Adrenal gland (tissue), 12 donors: ENCODE data around the gene CEBPE. TPM values are rescaled to one million over a fixed set of nuclear protein-coding genes. Genes with fewer than 3 reads are reported as not detected.

Source experiments
- DNase-seq, 7 donors: peaks; one replicate each; pipeline ENCODE4 v3.0.0-alpha.2; 2019 to 2020
- H3K27ac ChIP-seq, 5 donors: fragments of 200-600 bp; sonication (generic) in 4 of 5; 1 replicate in 3 of 5; 2 replicates in 2 of 5; pipeline versions ENCODE4 v1.5.1 to v1.8.0; 2016 to 2020; ENCODE audit warnings: mild to moderate bottlenecking in 1 of 5
- H3K27me3 ChIP-seq: fragments of 200-600 bp; 2 replicates; pipeline ENCODE4 v1.8.0; 2021
- H3K36me3 ChIP-seq, 2 donors: fragments of 200-600 bp; replicated peaks in 1 of 2; 1 replicate in 1 of 2; 2 replicates in 1 of 2; pipeline versions ENCODE4 v1.5.1 to v1.8.0; 2018 to 2022
- H3K4me1 ChIP-seq, 2 donors: fragments of 200-600 bp; replicated peaks in 1 of 2; 1 replicate in 1 of 2; 2 replicates in 1 of 2; pipeline versions ENCODE4 v1.5.1 to v1.8.0; 2018 to 2021
- H3K4me3 ChIP-seq, 4 donors: fragments of 200-600 bp; sonication (generic) in 3 of 4; one replicate each; pipeline ENCODE4 v1.5.1; 2016 to 2018
- H3K9me3 ChIP-seq, 3 donors: fragments of 200-600 bp; sonication (generic) in 1 of 3; replicated peaks in 1 of 3; 1 replicate in 2 of 3; 2 replicates in 1 of 3; pipeline versions ENCODE4 v1.5.1 to v1.8.0; 2016 to 2021
- POLR2A ChIP-seq, 2 donors: fragments of 450-650 bp; IDR thresholded peaks; one replicate each; pipeline ENCODE4 v1.6.1; 2017; ENCODE audit warnings: antibody characterized with exemption in 2 of 2, mild to moderate bottlenecking in 2 of 2, moderate library complexity in 1 of 2
- WGBS, 4 donors: extraction: QIAGEN DNeasy Blood & Tissue Kit in 2 of 4; methylation state at CpG; one replicate each; pipeline versions ENCODE4 v1.1.5 to v1.1.7; 2013 to 2017; 5-methylcytosine and 5-hydroxymethylcytosine counted together
- intact Hi-C, 2 donors: fragments of 100-400 bp; cut with DNase I; formaldehyde crosslinking; loops; one replicate each; pipeline versions ENCODE4 v1.14.1 to v1.15.0; 2022 to 2023
- polyA plus RNA-seq, 3 donors: library from polyadenylated mRNA; stranded (reverse); fragments of 200-250 nt in 2 of 3; fragments of 350-450 nt in 1 of 3; fragmentation: Illumina TruSeq in 1 of 3; extraction: RNeasy Lipid Tissue Mini Kit (QIAGEN cat#74804) in 1 of 3; gene quantifications; one replicate each; pipeline ENCODE4 v1.2.3, GENCODE V29; 2013 to 2014
- total RNA-seq, 9 donors: library from RNA; depleted of rRNA in 4 of 9; stranded (reverse); fragments of >200 nt in 4 of 9; fragments of 120-200 nt in 1 of 9; fragmentation: NEBNext Ultra II Directional in 1 of 9; extraction: Animal tissue kit (Norgen Biotek cat#: 25700) in 1 of 9; gene quantifications; one replicate each; pipeline versions ENCODE4 v1.1.0 to v1.2.4, GENCODE V29; 2013 to 2023
- TF ChIP-seq, protein P1 (sequence below), 6 experiments: fragments of 450-650 bp in 4 of 6; fragments of 200-600 bp in 2 of 6; sonication (generic) in 1 of 6; IDR thresholded peaks; 1 replicate in 5 of 6; 2 replicates in 1 of 6; pipeline versions ENCODE4 v1.5.1 to v1.8.0; 2016 to 2021; ENCODE audit warnings: antibody characterized with exemption in 6 of 6, mild to moderate bottlenecking in 2 of 6, moderate library complexity in 1 of 6
- donor health status: healthy with polysubstance abuse.
- donor health status: Bipolar disorder and iron deficiency.
- donor health status: DM: yes; HTN: yes; CAD: no.
- donor health status: DM: no; HTN: no; CAD: no.
- donor health status: DM: no; HTN: no; CAD: no.
- donor health status: DM: yes; HTN: yes; CAD: no.

CEBPE gene
- total and polyA plus RNA-seq, 12 donors = 0.03 to 0.40 (median 0.15) TPM; not detected in 9

- intact Hi-C loops = loop anchor here in 1 of 2 donors (5.0 kb wide), 1 partner anchor 47 kb away; no protein-coding TSS in a partner anchor
- TF ChIP-seq, protein P1, sequence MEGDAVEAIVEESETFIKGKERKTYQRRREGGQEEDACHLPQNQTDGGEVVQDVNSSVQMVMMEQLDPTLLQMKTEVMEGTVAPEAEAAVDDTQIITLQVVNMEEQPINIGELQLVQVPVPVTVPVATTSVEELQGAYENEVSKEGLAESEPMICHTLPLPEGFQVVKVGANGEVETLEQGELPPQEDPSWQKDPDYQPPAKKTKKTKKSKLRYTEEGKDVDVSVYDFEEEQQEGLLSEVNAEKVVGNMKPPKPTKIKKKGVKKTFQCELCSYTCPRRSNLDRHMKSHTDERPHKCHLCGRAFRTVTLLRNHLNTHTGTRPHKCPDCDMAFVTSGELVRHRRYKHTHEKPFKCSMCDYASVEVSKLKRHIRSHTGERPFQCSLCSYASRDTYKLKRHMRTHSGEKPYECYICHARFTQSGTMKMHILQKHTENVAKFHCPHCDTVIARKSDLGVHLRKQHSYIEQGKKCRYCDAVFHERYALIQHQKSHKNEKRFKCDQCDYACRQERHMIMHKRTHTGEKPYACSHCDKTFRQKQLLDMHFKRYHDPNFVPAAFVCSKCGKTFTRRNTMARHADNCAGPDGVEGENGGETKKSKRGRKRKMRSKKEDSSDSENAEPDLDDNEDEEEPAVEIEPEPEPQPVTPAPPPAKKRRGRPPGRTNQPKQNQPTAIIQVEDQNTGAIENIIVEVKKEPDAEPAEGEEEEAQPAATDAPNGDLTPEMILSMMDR (IDR thresholded peaks at IDR 0.05) = no peak
- TF ChIP-seq POLR2A (IDR thresholded peaks at IDR 0.05) = no peak
- no peaks in the 10 kb centered on the region for H3K27me3 ChIP-seq
- H3K9me3 ChIP-seq = no peaks in the 10 kb centered on the region
- 55 to 77% (median 66%) methylated on average over 1 to 5 of the region's 5 CpGs for WGBS, 4 donors
- H3K4me3 ChIP-seq = no peak overlapping the region
- H3K36me3 ChIP-seq = no peaks in the 10 kb centered on the region
- DNase-seq = no peak
- H3K27ac ChIP-seq = no peak overlapping the region
- H3K4me1 ChIP-seq = peaks cover 0 to 7% of the 10 kb centered on the region in 2 donors
Measured at GRCh38 chr14:23114120-23114458, 5.0 kb downstream of the CEBPE start.

DNA sequence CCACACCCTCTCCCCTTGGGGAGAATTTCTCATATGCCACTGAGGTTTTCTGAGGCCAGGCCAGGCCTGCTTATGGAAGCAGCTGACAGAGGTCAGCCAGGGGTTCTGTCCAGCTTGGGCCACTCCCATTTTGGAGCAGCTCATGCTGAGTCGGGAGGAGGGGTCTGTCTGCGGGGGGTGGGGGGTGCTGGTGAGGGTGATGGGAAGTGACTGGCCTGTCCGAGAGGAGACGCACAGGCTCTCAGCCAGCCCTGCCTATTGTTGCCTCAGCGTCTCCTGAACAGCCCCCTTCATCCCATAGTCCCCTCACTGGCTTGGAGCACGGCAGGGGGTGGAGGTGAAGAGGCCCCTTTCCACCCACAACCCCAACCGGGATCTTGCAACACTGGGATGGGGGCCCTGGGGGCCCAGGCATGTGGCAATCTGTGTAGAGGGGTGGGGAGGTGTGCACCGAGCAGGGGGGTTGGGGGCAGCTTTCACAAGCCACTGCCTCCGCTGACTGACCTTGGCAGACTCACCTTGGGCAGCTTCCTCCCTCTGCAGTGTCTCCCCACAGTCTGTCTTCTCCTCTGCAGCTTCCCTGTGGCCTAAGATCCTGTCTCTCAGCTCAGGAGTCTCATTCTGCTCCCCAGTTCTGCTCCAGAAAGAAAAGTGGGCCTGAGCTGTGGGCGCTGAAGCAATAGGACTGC is 5.5 kb downstream of the CEBPE start:
- DNase-seq = peak in 1 of 7 donors; percentile 17
- Histone ChIP-seq H3K36me3 (no peaks in the 10 kb centered on the region), H3K27ac (no peak overlapping the region), H3K9me3 (no peaks in the 10 kb centered on the region), H3K27me3 (no peaks in the 10 kb centered on the region), H3K4me3 (no peak overlapping the region), H3K4me1 (peaks cover 0 to 7% of the 10 kb centered on the region in 2 donors)
- no peak for TF ChIP-seq POLR2A (IDR thresholded peaks at IDR 0.05)
- TF ChIP-seq, protein P1 (IDR thresholded peaks at IDR 0.05) = no peak
- intact Hi-C loops = loop anchor here in 1 of 2 donors (5.0 kb wide), 1 partner anchor 46 kb away; no protein-coding TSS in a partner anchor
- 37 to 83% (median 44%) methylated on average over 1 to 10 of the region's 10 CpGs for WGBS, 4 donors

GRCh38 chr14:23112359-23113178 is 6.5 kb downstream of the CEBPE start:
- intact Hi-C loops = loop anchor here in 1 of 2 donors (5.0 kb wide), 1 partner anchor 45 kb away; no protein-coding TSS in a partner anchor
- H3K27ac ChIP-seq = no peak overlapping the region
- WGBS, 4 donors = 56 to 68% (median 66%) methylated on average over 6 to 12 of the region's 12 CpGs
- no peaks in the 10 kb centered on the region for H3K9me3 ChIP-seq
- H3K27me3 ChIP-seq = no peaks in the 10 kb centered on the region
- no peak for TF ChIP-seq POLR2A (IDR thresholded peaks at IDR 0.05)
- TF ChIP-seq, protein P1 (IDR thresholded peaks at IDR 0.05) = no peak
- peaks cover 0 to 7% of the 10 kb centered on the region in 2 donors for H3K4me1 ChIP-seq
- peak in 1 of 7 donors; percentile 60 for DNase-seq
- no peak overlapping the region for H3K4me3 ChIP-seq
- no peaks in the 10 kb centered on the region for H3K36me3 ChIP-seq
